GM20431 (cell line): ENCODE measurements around the gene ESRRB.

Source experiments
- in situ Hi-C: fragments of 300-500 bp; cut with MseI, MboI; formaldehyde crosslinking; loops from one replicate; pipeline ENCODE4 v1.15.0; 2020; ENCODE audit warnings: low sequenced_read_pairs; ENCODE audit not compliant: unreplicated experiment

Gene ESRRB

DNA sequence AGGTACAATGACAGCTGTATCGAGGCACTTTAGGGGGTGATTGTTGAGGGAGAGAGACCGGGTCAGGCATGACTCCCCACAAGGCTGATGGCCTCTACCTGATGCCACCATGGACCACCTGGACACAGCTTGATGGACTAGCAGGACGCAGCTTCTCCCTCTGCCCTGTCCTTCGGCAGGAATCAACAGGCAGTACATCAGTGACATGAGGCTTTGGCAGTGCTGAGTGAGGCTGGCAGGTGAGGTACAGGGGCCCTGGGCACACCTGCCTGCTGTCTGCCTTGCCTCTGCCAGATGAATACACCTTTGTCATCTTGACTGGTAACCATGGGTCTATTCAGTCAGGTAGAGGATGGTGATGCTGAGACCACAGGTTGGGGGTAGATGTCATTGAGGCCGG lies 25.3 kb upstream of the ESRRB start:
- in situ Hi-C loops, result loop anchor here (25.0 kb wide), 1 partner anchor 288 kb away; no protein-coding TSS in a partner anchor

DNA sequence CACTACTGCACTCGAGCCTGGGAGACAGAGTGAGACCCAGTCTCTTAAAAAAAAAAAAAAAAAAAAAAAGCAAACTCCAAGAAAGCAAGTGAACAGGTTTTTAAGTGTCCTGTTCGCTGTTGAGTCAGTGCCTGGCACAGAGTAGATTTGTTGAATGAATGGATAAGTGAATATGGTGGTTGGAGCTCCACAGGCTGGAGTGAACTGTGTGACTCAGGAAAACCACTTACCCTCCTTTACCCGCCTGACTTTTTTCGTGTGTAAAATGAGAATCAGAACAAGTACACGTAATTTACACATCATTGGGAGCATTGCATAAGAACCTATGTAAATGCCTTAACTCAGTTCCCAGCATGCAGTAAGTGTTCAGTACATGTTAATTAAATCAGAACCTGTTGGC lies 24.0 kb upstream of the ESRRB start:
- in situ Hi-C loops, result loop anchor here (25.0 kb wide), 1 partner anchor 290 kb away; no protein-coding TSS in a partner anchor

DNA sequence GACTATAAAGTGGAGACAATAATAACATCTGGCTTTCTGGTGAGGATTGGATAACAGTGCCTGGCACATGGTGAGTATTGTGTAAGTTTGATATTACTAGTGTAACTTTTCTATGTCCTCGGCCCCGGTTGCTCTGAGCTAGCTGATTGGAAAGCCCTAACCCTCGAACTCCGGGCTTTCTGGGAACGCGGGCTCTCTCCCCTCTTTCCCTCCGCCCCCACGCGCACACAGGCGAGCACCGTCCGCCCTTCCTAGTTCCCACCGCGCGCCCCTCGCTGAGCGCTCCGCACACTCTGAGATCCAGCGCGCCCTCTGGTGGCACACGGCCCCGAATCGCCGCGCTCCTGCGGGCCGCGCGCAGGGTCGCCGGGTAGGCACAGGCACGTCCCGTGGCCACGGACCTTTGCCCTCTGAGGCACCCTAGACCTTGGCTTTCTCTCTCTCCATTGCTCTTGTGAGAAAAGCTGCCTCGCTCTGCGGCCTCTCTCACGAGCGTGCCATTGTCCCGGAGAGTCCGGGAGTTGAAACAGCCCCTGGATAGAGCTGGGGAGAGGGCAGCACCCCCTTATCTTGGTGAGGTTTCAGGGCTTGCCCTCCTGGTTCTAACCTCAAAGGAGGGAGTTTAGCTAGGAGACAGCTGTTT lies 23.2 kb upstream of the ESRRB start:
- in situ Hi-C loops, result loop anchor here (25.0 kb wide), 1 partner anchor 290 kb away; no protein-coding TSS in a partner anchor

DNA sequence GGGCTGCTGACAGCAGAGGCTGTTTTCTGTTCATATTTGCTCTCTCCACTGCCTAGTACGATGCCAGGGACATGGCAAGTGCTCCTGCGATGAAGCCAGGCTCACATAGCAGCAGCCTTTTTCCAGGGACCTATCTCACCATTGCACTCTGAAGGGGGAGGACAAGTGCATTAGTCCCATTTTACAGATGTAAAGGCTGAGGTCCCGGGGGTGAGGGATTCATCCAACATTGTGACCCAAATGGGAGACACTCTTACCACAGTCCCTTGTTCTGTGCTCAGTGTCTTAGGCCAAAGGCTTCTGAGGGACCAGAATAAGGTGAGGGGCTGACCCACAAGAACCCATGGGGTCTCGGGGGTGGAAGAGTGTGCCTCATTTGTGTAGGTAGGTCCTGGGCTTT lies 21.6 kb upstream of the ESRRB start:
- in situ Hi-C loops, result loop anchor here (25.0 kb wide), 1 partner anchor 292 kb away; no protein-coding TSS in a partner anchor

DNA sequence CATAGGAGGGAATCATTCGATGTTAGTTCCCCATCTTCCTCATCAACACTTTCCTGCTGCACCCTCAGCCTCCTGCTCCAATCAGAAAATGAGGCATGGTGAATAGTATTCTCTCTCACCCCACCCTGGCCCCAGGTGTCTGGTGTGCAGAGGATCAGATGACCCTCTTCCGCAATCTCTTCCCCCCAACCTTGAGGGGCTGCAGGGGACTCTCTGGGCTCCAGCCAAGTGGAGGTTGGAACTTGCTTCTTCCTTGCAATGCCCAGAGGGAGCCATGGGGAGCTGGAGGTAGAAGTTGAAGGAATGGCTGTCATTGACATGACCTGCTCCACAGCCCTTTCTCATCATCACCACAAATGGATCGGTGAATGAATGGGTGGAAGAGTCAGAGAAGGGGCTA lies 20.2 kb upstream of the ESRRB start:
- in situ Hi-C loops, result loop anchor here (25.0 kb wide), 1 partner anchor 293 kb away; no protein-coding TSS in a partner anchor

DNA sequence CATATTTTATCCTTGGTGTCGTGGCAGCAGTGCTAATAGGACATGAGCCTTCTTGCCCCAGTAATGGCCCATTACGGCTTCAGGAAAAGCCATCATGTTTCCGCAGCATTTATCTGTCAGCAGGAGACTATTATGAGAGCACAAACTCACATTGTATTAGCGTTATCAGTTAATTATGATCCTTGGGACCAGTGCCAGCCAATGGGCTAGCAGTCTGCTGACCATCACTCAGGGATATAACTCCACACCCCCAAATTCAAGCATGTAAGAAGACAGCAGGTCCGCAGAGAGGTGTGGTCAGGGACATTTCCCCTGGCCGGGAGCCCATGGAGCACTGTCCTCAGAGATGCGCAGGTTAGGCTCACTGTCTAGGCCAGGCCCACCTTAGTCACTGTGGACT lies 4.9 kb upstream of the ESRRB start:
- in situ Hi-C loops, result loop anchor here (25.0 kb wide), 1 partner anchor 309 kb away; no protein-coding TSS in a partner anchor

DNA sequence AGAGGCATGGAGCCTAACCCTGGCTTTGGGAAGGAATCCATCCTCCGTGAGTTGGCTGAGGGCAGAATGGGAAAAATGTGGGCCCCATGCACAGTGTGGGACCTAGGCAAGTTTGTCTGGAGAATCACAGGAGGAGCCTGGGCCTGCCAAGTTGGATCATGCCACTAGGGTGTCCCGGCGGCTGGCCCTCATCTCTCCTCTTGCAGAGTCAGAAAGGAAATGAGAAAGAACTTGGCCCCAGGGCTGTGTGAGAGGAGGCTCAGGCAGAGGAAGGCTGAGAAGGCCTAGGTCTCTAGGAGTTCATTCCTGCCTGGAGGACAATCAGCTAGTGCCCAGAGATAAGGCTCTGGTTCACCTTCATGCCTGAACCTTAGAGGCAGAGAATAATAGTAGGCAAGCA lies 2.5 kb upstream of the ESRRB start:
- in situ Hi-C loops, result loop anchor here (25.0 kb wide), 1 partner anchor 311 kb away; no protein-coding TSS in a partner anchor

DNA sequence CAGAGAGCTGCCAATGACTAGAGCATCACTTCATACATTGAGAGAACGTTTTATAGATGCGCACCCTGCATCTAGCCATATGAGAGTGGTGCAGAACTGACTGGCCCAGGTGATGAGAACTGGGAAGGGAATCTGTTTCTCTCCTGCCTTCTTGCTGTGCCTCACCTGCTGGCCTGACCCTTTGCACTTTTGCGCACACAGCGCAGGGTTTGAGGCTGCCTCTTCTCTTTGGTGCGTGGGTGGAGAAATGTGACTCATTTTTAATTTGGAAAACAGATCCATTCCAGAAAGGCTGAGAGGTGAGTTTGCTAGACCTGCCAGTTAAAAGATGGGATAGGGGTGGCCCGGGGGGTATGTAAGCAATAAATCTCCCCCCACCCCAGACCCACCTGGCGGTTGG lies 453 bp upstream of the ESRRB start:
- in situ Hi-C loops, result loop anchor here (25.0 kb wide), 1 partner anchor 663 kb away; no protein-coding TSS in a partner anchor

DNA sequence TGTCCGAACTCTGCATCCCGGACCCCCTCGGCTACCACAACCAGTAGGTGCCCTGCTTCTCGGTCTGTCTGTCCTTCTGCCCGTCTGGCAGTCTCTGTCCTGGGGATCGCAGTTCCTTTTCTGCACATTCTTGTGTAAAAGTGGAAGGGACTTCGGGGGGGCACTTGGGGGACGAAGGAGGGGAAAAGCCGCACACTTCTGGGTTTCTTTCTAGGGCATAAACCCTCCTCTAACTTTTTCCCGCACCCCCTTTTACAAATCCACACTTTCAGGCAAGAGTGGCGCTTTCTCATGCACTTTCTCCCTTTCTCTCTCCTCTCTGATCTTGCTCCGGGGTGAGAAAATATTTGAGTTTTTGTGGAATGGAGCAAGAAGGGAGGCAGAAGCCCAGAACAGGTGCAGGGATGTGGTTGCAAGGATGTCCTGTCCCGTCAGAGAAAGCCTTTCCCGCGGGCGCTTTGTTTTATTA lies 506 bp downstream of the ESRRB start:
- in situ Hi-C loops, result loop anchor here (25.0 kb wide), 1 partner anchor 664 kb away; no protein-coding TSS in a partner anchor

DNA sequence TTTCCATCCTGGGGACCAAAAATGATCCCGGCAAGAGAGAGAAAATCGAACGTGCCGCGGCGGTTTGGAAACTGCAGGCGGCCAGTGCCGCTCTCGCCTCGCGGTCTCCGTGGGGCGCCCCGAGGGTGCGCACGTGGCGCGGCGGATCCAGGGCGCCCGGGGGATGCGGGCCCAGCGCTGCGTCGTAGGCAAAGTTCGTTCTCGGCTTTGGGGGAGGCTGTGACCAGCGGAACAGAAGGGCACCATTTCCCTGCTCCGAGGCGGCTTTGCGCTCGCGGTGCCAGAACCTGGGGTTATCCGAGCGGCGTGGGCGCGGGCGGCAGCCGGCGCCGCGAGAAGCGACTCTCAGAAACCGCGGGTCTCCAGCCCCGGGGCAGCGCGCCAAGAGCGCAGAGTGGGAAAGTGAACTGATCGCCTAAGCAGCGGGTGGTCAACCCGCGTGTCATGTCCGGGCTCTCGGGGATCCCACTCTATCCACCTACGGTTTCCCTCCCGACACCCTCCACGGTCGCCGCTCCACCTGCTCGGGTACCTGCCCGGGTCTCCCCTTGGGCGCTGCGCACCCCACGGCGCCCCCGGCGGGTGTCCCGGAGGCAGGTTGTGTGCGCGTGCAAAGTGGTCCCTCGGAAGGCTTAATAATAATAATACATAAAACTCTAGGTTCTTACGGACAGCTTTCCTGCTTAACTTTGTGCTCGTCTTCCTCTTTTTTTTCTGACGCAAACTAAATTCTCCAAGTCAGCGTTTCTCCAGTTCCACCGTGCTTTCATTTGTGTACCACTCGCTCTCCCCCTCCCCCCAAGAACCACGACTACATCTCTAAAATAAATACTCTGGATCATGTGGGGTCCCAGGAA lies 1.2 kb downstream of the ESRRB start:
- in situ Hi-C loops, result loop anchor here (25.0 kb wide), 1 partner anchor 665 kb away; no protein-coding TSS in a partner anchor

DNA sequence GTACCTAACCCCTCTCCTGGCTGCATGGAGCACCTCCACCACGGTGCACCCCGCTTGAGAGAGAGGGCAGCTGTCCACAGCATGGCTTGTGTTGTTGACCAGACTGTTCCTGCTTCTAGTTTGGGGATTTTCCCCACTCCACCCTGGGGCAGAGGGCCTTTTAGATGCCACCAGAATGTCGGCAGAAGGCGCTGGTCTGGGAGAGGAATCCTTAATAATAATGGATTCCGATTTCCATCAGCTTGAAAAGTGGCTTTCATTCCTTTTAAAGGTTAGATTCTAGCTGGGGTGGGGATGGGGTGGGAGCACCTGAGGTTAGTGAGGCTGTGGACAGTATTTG lies 1.8 kb downstream of the ESRRB start:
- in situ Hi-C loops, result loop anchor here (25.0 kb wide), 1 partner anchor 665 kb away; no protein-coding TSS in a partner anchor

DNA sequence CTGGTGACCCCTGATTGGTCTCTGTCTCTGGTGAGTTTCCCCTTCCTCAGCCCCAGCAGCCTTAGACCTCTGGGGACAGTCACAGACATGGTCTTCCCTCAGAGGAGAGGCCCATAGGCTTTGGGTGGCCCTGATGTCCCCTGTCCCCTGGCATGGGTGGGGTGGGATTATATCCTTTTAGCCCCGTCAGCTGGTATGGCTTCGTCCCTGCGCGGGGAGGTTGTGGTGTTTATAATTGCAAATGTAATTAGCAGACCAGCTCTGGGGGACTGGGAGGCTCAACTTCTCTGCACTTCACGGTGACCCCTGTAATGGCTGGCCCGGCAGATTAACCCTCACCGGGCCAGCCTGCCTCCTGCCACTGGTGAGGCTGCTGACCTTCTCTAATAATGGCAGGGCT lies 5.1 kb downstream of the ESRRB start:
- in situ Hi-C loops, result loop anchor here (25.0 kb wide), 1 partner anchor 669 kb away; no protein-coding TSS in a partner anchor

DNA sequence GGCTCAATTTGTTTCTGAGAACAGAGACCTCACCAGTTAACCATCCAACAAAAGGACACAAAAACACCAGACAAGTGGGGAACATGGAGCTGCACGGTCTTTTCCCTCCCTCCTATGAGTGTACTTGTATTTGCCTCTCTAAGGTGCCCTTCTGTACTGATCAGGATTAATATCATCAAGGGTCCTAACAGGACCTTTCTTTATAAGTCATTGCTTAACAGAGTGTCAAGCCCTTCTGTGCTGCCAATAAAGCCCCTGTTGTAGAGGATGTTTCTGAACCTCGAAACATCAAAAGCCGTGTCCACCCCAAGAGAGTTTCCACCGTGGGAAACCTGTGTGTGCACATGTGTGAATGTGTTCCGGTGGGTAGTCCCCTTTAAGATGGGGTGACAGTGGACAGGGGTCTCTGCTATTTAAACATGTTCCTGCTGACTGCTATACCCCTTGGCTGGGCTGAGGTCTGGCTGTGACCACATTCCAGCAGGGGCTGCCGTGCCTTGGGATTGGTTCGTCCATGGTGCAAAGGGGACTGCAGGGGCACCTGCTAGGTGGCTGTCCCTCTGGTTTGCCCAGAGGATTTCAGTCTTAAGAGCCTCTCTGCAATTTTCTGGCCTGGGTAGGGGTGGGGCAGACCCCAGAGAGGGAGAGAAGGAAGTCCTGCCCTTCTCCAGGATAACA lies 6.0 kb downstream of the ESRRB start:
- in situ Hi-C loops, result loop anchor here (25.0 kb wide), 1 partner anchor 670 kb away; no protein-coding TSS in a partner anchor

DNA sequence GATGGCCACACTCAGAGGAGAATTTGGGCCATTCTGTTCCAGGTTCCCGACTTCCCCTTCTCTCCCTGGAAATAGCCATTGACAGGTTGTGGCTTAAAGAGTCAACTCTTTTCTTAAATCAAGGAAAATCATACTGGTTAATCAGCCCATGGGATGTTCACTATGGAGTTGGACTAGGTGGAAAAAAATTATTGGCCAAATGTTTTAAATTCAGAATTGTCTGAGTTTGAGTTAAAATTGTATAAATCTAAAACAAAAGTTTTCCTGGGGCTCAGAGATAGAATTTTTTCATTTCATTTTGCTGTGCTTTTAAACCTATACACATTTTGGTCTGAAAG lies 6.5 kb downstream of the ESRRB start:
- in situ Hi-C loops, result loop anchor here (25.0 kb wide), 1 partner anchor 670 kb away; no protein-coding TSS in a partner anchor

DNA sequence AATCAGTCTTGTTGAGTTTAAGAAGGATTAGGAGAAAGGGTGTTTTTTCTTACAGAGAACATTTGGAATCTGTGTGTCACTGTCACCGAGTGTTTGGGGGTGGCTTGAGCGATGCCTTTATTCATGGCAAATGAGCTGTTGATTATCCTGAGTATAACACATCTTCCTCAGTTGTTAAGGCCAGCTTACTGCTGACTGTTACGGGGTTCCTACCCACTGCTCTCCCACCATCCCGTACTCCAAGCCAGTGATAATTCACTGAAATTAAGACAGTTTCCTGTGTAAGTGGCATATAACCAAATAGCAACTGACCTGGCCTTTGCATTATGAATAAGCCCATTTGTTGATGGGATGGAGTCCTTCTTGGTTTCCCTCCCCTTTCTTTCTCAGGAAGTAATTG lies 9.5 kb downstream of the ESRRB start:
- in situ Hi-C loops, result loop anchor here (25.0 kb wide), 1 partner anchor 673 kb away; no protein-coding TSS in a partner anchor

DNA sequence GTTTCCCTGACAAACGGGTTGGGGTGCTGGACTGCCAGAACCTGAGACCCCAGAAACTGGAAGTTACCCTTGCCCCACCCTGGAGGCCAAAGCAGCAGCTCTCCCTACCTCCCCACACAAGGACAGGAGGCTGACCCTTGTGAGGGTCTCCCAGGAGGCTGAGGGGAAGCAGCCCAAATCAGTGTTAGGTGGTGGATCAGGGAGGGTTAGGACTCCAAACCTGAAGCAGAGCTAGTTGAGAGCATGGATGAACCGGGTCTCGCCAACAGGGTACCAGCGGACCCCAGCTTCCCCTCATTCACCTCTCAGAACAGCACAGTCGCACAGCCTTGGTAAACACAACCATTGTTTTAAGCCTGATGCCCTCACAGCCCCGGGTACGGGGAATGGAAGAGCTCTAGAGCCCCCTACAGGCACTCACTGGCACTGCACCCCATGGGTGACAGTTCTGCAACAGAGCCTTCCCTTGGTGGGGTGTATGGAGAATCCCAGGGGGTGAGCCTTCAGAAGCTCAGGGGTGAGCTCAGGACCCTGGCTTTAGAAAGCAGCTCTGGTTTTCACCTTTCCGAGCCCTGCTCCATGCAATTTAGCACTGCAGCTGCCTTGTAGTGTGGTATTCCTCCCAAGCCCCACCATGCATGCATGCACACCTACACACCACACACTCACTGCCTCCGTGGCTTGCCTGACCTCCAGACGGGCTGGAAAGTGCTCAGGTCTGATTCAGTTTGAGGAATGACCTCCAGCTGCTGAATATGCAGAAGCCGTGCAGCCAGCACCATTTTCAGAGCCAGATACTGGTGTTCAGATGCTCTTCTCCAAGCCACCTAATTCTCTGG lies 11.2 kb downstream of the ESRRB start:
- in situ Hi-C loops, result loop anchor here (25.0 kb wide), 1 partner anchor 675 kb away; no protein-coding TSS in a partner anchor

DNA sequence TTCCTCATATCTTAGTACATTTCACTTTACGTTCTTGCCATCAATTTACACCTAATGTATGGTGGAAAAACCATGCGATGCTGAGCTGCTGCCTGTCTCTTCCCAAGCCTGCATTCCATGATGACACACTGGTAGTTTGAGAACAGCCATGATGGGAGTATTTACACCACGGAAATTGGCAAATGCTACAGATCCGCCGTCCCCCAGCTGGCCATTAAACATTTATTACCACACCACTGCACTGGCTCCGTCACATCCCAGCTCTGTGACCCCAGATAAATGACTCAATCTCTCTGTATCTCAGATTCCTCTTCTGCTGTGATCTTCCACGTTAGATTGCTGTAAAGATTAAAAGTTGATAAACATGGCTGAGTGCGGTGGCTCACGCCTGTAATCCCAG lies 13.9 kb downstream of the ESRRB start:
- in situ Hi-C loops, result loop anchor here (25.0 kb wide), 1 partner anchor 678 kb away; no protein-coding TSS in a partner anchor

DNA sequence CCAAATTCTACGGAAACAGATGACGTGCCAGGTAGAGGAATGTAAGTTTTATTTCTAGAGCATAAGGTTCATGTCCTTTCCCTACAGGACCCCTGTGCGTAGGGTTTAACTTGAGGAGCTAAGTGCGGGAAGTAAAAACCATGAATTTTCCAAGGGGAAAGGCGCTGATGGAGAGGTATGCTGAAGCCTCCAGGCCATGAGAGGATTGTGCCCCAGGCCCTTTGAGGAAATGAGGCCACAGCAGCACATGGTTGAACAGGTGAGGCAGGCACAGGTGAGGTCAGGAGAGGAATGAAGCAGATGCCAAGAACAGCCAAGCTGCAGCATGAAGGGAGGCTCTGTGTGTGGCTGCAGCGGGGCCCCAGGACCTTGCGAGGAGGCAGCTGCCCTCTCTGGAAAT lies 14.7 kb downstream of the ESRRB start:
- in situ Hi-C loops, result loop anchor here (25.0 kb wide), 1 partner anchor 678 kb away; no protein-coding TSS in a partner anchor
